Neural crest cell (in vitro differentiated cells): ENCODE data around the gene BORCS5. TPM values are rescaled to one million over a fixed set of nuclear protein-coding genes. Genes with fewer than 3 reads are reported as not detected.

ENCODE experiments used
- DNase-seq: peaks from one replicate; pipeline ENCODE4 v3.0.0; 2021; ENCODE audit warnings: low read depth, mixed read lengths, low spot score
- H3K27ac Mint-ChIP-seq: one replicate; pipeline ENCODE4 v1.8.0; 2021; ENCODE audit warnings: mild to moderate bottlenecking, mixed read lengths; ENCODE audit not compliant: unreplicated experiment
- H3K27me3 Mint-ChIP-seq: 2 replicates; pipeline ENCODE4 v1.8.0; 2021; ENCODE audit warnings: low read depth, mild to moderate bottlenecking, mixed read lengths
- H3K36me3 Mint-ChIP-seq: 2 replicates; pipeline ENCODE4 v1.8.0; 2021; ENCODE audit warnings: low read depth, mild to moderate bottlenecking, mixed read lengths
- H3K4me1 Mint-ChIP-seq: 2 replicates; pipeline ENCODE4 v1.8.0; 2021; ENCODE audit warnings: mixed read lengths
- H3K4me3 Mint-ChIP-seq: one replicate; pipeline ENCODE4 v1.8.0; 2021; ENCODE audit warnings: mild to moderate bottlenecking, mixed read lengths
- H3K9me3 Mint-ChIP-seq: 2 replicates; pipeline ENCODE4 v1.8.0; 2021; ENCODE audit warnings: mixed read lengths
- total RNA-seq: library from RNA; stranded (reverse); gene quantifications from 2 replicates; pipeline ENCODE4 v1.2.1, GENCODE V29; 2021
- TF ChIP-seq, protein P1 (sequence below): fragments of 200-600 bp; sonication (generic); conservative IDR thresholded peaks from 2 replicates; pipeline ENCODE4 v1.5.0; 2021; ENCODE audit warnings: antibody characterized with exemption, mild to moderate bottlenecking

Gene BORCS5
- total RNA-seq, 1 donor from 2014 or later = 15.0 TPM

DNA sequence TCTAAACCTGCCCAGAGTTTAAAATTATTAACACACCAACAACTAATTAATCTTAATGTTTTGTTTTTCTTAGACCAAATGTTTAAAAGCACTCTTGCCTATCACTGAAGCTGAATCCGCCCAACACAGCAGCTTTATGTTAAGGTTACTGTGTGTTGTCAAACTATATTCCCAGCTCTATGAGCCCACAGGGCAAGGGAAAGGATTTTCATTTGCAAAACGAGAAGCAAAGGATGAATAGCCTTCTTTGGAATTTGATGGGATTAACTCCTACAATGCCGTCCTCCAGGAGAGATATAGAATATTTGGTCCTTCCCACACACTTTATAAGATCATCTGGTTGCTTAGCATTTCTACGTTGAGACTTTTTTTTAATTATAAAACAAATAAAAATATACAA, 162.0 kb downstream of the BORCS5 start:
- no peak for DNase-seq
- Mint-ChIP-seq H3K4me3 (peak overlapping the region; percentile 54), H3K27me3 (no peaks in the 10 kb centered on the region), H3K4me1 (peaks cover 51% of the 10 kb centered on the region), H3K9me3 (no peaks in the 10 kb centered on the region), H3K36me3 (peaks cover 6% of the 10 kb centered on the region), H3K27ac (no peak overlapping the region)
- TF ChIP-seq, protein P1, sequence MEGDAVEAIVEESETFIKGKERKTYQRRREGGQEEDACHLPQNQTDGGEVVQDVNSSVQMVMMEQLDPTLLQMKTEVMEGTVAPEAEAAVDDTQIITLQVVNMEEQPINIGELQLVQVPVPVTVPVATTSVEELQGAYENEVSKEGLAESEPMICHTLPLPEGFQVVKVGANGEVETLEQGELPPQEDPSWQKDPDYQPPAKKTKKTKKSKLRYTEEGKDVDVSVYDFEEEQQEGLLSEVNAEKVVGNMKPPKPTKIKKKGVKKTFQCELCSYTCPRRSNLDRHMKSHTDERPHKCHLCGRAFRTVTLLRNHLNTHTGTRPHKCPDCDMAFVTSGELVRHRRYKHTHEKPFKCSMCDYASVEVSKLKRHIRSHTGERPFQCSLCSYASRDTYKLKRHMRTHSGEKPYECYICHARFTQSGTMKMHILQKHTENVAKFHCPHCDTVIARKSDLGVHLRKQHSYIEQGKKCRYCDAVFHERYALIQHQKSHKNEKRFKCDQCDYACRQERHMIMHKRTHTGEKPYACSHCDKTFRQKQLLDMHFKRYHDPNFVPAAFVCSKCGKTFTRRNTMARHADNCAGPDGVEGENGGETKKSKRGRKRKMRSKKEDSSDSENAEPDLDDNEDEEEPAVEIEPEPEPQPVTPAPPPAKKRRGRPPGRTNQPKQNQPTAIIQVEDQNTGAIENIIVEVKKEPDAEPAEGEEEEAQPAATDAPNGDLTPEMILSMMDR = no peak

Other genes with a start within 250 kb of the BORCS5 start
- 56.2 and 60.3 TPM in 2 replicates for gene LRP6, start 90.0 kb upstream of the BORCS5 start, total RNA-seq
- gene MANSC1, start 6.8 kb upstream of the BORCS5 start, total RNA-seq = 5.5 and 5.6 TPM in 2 replicates
- gene DUSP16, start 205.8 kb downstream of the BORCS5 start, total RNA-seq = 30.8 and 32.0 TPM in 2 replicates